GM18858 (cell line): ENCODE measurements around the gene LRFN2.

Source experiments
- ATAC-seq: cut with Tn5 transposase; IDR thresholded peaks from one replicate; pipeline ENCODE4 v1.9.1; 2021; ENCODE audit not compliant: unreplicated experiment

LRFN2 gene

DNA sequence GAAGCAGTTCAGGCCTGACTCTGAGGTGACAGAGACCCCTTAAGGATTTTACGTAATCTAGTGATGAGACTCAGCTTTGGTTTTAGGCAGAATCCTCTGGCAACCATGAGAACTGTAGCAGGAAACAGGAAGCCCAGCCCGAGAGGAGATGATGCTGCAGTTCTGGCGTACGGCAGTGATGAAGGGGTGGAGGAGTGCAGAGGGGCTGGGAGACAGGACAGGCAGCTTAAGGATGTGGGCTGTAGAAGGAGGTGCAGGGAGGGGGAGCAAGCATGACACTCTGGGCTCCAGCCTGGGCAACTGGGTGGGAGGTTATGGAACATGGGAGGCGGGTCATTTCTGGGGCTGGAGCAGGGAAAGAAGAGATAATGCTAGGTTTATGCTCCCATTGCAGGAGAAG is 67.1 kb downstream of the LRFN2 start:
- no peak for ATAC-seq

DNA sequence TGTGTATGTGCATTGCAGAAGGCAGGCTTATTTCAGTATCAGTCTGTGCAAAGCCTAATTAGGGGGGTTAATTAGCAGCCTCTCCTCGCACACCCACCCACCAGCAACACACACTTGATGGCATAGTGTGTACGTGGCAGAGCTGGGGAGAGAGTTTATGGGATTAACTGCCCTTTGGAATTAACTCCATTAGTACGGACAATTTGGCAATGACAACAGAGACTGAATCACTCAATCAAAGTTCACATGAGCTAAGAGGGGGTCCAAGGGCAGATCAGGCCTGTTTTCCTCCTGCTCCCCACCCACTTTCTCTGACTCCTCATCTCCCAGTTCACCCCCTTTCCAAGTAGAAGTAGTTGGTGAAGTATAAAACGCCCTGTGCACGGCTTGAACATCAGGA is 69.5 kb downstream of the LRFN2 start:
- no peak for ATAC-seq

DNA sequence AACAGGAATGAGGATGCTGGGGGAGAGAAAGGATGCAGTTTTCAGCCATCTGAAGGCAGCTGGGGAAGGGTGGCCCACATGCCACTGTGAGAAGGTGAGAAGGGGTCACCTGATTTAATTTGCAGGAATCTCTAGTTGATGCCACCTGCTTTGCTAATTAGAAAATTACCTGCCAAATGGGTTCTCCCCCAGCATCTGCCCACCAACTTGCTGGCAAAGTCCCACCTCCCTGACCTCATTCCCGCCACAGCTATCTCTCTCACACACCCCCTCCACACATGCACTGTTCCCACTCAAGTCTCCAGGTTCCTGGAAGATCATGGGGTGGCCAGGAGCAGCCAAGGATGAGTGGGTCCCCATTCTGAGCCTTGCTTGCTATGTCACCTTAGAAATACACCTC is 70.7 kb downstream of the LRFN2 start:
- ATAC-seq: no peak

DNA sequence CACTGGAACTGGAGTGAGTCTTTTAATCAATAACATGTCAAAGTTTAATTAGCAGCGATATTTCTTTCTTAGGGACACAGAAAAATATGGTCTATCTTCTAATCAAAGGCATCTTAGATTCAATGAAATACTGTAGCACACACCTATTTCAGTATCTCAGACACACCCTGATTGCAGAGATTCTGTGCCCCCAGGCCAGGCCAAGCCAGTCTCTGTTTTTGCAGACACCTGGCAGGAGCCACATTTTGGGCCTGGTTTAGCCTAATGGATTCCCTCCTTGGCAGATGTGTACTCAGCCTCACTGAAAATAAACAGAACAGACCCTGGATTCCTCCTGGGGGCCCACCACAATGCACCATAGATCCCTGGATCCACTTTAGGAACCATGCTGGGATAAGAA is 74.8 kb downstream of the LRFN2 start:
- no peak for ATAC-seq

DNA sequence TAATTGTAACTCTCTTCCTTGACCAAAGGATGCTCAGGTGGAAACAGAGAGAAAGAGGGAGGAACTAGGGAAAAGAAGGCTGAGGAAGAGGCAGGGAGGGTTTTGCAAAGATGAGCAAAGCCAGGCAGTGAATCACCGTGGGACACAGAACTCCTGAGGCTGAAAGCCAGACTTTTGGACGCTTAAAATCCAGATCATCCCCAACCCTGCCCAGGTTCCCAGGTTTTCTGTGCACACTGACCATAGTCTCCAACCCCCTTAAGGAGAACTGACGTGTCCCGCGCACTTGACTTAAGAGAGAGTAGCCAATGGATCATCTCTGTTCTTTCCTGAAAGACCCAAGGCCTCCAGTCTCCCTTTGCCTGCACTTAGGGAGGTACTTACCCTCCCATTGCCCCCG is 75.3 kb downstream of the LRFN2 start:
- ATAC-seq: no peak

DNA sequence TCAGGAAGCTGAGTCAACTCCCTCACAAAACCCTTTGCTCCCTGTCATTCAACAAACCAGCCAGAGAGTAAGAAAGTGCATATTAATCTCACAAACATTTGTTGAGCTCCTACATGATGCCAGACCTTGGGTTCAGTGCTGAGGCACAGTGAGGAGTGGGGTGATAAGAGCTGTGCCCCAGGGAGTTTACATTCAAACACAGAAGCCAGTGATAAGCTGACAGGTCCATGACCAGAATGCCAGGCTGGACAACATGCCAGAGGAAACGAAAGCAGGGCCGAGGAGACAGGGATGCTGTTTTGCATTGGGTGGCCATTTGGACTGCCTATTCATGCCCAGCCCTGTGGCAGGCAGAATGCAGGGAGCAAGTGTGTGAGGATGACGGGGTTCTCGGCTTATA is 76.7 kb downstream of the LRFN2 start:
- ATAC-seq: no peak

DNA sequence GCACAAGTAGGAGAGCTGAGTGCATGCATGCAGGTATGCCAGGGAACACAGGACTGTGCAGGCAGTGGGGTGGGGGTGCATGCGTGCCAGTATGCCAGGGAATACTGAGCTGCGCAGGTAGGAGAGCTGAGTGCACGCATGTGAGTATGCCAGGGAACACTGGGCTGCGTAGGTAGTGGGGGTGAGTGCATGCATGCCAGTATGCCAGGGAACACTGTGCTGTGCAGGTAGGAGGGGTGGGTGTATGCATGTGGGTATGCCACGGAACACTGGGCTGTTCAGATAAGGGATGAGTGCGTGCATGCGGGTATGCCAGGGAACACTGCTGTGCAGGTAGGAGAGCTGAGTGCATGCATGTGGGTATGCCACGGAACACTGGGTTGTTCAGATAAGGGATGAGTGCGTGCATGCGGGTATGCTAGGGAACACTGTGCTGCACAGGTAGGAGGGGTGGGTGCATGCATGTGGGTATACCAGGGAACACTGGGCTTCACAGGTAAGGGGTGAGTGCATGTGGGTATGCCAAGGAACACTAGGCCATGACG is 77.4 kb downstream of the LRFN2 start:
- ATAC-seq: no peak

DNA sequence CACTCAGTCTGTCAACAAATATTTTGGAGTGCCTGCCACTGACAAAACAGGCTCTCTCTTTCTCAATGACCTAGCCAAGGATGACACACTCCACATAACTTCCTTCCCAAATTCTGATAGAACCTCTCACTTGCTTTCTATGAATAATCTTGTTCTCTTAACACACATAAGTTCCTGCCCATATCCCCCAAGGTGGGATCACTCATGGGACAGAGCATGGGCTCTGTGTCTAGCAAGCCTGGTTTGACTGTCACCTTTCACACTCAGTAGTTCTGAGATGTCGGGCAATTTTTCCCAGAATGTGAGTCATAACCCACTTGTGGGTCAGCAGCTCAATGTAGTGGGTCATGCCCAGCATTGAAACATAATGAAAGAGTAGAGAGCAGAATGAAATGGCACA is 78.1 kb downstream of the LRFN2 start:
- no peak for ATAC-seq

DNA sequence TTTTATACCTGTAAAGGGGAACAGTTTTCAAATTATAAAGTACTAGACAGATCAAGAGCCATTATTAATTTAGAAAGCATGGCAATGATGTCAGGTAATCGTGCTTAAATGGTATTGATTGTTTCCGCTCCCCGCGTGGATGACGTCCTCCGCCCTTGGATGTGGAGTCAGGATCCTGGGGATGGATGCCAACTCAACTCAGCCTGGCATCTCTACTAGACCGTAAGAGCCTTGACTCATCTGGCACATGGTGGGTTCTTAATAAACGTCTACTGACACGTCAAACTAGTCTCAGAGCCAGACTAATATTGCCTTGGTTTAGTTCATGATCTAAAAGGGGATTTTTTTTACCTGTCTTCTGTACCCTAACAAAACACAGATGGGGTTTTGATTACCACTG is 80.2 kb downstream of the LRFN2 start:
- no peak for ATAC-seq

DNA sequence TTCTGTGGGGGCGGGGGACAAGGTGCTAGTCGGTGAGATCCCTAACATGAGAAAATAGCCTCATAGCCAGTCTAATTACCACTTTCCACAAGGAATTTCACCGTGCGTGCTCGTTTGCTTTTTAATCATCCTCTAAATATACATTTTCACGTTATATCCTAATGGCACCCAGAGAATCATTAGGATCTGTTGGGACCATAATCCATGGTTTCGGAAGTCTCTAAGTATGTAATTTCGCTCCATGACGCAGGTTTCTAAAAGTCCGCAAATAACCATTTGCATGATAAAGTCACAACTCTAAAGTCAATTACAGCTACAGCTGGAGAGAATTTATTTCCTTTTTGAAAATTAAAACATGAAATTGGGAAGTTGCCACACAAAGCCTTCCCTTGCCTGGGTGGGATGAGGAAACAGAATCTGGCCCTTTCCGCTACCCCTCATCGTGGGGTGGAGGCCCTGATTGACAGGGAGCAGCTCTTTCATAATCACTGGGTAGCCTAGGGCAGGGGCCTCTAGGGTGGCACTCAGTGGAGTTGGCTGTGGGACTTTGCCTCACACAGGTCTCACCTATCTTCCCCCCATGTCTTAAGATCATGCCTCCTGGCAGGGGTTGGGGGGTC is 81.9 kb downstream of the LRFN2 start:
- no peak for ATAC-seq

DNA sequence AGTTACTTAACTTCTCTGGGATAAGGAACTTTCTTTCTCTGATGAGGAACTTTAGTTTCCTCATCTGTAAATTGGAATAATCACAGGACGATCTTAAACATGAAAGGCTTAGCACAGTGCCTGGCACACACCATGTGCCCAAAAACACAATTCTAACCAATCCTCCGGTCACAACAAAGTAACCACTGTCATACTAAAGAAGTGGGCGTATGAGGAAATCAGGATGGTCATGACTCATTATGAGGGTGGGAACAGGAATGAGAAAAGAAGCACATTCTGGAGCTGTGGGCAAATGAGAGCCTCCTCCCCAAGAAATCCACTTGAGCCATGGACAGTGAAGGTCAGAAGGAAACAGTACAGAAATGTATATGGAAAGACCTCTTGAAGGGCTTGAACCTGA is 82.9 kb downstream of the LRFN2 start:
- no peak for ATAC-seq

DNA sequence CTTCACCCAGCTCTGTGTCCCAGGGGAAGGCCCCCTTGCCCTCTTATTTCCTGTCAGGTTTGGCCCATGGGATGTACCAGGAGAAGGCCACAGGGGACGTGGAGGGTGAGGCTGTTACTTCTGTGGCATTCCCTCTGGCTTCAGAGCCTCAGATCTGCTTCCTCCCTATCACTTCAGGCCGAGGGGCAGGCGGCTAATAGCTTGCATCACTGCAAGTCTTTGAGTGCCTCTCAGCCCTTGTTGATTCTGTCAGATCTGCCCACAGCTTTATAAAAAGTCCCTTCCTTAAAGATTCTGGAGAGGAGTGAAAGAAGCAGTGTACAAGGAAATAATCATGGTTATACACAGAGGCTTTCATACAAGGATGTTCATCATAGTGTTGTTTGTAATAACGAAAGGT is 86.9 kb downstream of the LRFN2 start:
- no peak for ATAC-seq

DNA sequence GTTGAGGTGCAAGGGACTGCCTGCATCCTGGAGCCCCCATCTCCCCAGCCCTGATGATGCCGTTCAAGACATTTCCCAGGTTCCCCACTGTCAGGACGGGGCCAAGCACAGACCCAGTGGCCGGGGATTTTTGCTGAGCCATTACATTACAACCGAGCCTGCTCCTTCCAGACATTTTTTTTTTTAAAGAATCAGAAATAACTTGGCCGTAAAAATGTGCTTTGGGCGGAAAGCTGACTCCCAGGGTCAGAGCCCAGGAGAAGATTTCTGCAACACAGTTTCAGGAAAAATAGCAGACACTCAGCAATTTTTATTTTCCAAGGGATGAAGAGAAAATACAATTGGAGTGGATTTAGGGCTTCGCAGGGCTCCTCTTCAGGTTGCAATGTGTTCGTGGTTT is 87.9 kb downstream of the LRFN2 start:
- ATAC-seq: no peak

DNA sequence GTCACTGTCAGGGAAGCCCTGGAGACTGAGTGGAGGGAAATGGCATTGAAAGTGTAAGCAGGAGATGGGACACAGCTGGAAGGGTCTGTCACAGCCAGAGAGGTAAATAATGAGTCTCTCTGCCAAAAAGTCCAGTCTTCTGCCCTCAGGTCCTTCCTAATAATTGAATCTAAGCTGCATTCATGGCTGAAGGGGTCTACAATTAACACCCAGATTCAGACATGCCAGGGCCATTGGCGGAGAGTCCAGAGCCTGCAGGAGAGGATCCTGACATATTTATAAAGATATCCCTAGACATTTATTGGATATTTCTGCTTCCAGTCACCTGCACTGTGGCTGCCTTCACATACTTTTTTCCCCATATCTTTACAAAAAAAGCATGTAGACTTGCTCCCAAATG is 89.0 kb downstream of the LRFN2 start:
- ATAC-seq: no peak

DNA sequence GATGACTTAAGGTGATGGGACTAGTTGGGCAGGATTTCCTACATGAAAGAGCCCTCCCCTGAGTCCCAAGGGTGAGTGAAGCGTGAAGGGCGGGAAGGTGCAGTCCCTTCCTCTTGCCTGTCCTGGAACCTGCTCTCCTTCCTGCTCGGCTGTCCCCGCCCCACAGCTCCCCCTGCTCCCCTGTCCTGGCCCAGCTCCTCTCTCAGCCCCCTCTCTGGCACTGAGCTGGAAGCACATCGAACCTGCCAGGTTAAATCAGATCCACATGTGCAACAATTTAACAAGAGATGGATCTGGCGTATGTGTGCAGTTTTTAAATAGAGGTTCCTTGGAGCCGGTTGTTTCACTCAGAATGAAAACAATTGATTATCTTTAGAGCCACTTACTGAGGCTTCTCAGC is 95.0 kb downstream of the LRFN2 start:
- ATAC-seq: no peak

DNA sequence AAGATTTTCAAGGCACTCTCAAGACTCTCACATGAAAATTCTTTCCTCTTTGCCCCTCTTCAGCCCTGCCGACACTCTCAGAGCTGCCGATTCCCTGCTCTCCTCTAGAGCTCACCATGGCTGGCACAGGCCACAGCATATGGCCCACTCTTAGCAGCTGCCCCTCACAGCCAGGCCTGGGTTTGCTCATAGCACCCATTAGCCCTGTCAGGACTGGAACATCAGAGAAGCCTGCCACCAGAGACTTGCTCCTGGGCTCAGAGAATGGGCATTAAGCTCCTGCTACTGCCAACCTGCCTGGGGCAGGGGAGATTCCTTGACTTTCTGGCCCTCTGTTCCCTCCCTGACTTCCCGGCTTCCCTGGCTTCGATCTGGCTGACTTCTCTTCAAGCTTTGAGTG is 96.7 kb downstream of the LRFN2 start:
- ATAC-seq: no peak

DNA sequence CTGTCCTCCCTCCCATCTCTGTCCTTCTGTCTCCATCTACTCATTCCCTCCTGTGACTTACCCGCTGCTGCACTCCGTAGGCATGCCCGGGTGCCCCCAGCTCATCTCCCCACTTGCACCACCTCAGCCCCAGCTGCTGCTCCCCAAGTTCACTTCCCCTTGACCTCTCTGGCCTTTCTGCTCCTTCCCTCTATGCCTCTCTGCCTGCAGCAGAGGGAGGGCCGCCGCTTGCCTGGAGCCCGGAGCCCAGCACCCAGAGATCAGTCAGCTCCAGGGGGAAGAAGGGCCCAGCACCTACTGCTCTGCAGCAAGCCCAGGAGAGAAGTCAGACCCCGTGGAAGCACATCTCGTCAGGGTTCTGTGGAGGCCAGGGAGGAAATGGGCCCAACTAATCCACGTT is 97.4 kb downstream of the LRFN2 start:
- no peak for ATAC-seq

DNA sequence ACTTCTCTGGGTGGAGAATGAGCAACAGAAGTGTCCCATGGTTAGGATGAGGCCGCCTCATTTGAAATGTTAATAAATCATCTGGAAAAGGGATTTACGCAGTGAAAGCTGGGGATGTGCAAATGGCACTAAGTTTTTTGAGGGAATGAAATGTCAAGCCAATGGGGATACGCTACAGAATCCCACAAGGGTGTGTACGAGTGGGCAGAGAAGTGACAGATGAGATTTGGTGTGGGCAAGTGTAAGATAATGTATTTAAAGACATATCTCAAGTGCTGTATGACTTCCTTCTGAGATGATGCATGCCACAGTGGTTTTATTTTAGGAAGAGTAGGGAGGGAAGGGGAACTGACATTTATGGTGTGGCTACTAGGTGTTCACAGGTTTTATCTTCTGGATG is 100.6 kb downstream of the LRFN2 start:
- no peak for ATAC-seq

DNA sequence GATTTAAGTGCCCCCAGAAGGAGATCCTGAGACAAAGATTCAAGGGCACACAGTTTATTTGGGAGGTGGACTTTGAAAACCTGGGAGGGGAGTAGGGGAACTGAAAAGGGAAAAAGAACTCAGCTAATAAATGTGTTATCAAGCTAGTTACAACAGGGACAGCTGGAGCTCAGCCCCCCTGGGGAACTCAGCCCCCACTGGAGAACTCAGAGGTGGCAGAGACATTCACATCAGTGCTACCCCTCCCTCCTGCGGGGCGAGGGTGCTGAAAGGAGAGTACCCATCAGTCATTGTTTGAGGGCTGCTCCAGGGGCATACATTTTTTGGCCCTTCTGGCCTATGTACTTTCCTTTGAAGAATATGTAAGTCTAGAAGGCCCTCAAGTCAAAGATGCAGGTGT is 101.4 kb downstream of the LRFN2 start:
- no peak for ATAC-seq

DNA sequence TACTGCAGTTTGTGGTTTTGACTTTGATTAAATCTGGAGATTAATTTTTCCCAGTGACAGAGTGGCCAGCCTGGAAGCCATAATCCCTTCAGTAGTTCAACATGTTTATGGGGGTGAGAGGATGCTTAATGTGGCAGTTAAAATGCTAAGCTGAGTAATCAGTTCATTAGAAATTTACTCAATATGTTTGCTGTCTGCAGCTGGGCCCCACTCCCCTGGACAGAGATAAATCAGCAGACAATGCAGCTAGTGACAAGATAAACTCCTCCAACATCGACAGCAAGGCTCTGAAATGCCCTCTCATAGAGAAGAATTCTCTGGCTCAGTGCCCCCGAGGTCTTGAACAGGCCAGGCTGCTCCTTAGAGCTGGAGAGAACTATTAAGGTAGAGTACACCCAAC is 101.9 kb downstream of the LRFN2 start:
- ATAC-seq: no peak

DNA sequence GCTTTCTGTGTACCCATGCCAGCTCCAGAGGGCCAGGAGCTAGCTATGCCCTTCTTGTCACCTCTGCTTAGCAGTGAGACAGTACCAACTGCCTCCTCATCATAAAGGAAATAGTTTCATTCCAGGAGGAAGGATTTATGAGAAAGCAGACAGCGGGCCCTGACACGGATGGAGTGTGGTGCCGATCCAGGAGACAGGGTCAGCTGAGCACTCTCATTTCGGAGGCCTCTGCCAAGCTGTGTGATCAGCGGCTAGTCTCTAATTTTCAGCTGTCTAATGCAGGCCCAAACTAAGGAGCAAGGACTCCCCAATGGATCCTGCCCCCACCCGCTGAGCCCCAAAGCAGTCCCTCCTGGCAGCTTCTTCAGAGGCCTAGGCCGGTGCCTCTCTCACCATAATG is 103.1 kb downstream of the LRFN2 start:
- ATAC-seq: no peak

DNA sequence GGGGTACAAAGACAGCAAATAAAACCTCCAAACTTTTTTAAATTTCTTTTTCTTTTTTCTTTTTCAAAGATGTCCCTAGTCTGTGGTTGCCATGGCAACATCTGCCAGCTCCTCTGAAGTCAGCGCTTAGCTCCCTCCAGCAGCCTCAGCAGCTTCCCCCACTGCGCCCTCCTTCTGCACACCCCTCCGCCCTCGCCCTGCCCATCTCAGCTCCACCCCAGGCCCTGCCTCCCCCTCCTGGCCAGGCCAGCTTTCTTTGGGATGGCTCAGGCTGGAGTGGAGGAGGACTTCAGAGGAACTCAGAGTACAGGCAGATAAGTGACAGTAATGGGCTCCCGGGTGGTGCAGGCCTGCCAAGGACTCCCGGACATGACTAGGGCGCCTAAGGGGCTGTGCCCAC is 104.6 kb downstream of the LRFN2 start:
- no peak for ATAC-seq

DNA sequence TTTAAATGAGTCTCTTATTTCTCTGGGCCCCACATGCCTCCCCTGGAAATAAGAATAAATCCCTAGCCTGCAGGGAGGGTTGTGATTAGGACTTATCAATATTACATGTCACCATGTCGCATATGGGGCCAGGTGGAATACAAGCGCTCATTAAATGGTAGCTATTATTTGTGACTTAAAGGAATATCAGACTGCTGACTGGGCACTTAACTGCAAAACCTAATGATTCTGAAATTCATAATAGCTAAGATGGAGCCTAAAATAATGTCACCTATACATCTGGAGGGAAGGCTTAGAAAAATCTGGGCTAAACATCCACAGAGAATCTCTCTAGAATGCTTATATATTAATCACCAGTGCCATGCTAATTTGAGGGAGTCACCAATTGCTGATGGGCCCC is 106.5 kb downstream of the LRFN2 start:
- no peak for ATAC-seq

DNA sequence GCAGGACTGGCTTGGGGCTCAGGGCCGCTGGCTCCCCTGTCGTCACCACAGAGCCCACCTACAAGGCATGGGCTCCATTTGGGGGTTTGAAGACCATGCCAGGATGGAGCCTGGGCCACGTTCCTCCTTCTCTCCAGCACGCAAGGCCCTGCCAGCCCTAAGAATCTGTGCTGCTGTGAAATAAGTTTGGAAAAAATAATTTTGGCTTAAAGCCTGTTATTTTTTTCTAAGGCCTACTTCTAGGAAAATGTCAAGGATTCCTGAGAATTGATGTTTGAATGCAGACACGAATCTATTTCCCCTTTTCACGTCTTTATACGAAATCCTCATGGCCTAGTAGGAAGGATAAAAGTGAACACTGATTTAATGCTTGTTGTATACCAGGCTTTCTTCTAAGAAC is 107.5 kb downstream of the LRFN2 start:
- no peak for ATAC-seq
